DMS 273 treated with DMSO at 0.1 percent for 48 hours (cell line): ENCODE results near the gene CCNH.

Source experiments
- DNase-seq: peaks from one replicate; lab custom pipeline; 2025; lab: John Stamatoyannopoulos, UW

Gene CCNH

DNA sequence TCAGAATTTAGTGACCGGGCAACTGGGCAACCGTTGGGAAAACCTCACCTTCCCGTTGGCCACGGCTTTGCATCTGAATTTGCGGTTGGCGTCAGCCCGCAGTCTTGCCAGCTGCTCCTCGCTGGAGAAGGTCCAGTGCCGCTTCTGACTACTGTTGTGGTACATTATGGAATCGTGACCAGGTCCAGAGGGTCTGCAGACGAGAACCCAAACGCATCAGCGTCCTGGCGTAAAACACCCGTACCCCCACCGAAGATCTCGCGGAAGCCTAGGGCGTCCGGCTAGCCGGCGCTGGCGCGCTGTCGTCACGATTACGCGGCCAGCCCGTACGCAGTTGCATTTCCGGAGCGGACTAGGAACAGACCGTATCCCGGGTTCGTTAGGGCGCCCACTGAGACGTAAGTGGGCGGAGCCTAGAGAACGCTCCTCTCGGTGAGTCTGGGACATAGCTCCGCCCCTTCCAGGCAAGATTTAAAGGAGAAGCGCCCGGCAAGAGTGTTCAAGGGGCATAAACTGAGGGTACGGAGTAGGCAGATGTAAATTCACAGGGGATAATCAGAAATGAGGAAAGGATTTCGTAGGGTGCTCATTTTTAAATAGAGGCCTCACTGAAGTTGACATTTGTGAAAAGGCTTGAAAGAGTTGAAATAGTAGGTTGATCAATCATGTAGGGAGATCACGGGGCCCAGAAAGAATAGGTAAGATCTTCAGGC, at the start of gene CCNH:
CCNH (minus strand) TSS at position 301 of the 713 bp plus-strand sequence; CDS start at position 165, 136 bp downstream.
- peak; percentile 91 for DNase-seq

DNA sequence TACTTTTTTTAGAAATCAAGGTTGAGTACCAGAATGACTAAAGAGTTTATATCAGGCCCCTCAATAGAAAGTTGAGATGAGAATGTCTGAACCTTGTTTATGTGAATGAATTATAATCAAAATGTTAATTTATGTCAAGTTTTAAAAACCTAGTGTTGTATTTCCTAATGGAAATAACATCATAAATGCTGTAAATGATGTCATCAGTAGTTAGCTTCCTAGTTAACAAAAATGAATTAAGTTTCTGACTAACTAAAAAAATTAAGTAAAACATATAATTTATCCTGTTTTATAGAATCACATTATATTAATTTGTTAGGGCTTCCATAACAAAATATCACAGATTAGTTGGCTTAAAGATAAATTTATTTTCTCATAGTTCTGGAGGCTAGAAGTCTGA, 45.0 kb upstream of the CCNH start:
- no peak for DNase-seq

DNA sequence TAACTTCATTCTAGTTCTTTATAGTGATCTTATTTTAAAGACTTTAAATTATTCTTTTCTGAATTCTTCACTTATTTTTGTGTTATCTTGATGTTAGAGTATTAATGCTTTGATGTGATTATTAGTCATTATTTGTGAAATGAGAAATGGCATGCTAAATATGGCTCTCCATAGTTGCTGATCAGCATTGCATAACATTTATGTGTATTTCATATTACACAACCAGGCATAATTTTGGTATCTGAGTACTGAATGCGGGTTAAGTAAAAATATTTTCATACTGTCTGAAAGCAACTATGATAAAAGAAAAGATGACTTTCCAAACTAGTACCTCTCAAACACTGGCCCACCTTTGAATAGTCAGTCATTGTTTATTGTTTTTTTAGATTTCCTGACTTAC, 41.1 kb upstream of the CCNH start:
- no peak for DNase-seq

DNA sequence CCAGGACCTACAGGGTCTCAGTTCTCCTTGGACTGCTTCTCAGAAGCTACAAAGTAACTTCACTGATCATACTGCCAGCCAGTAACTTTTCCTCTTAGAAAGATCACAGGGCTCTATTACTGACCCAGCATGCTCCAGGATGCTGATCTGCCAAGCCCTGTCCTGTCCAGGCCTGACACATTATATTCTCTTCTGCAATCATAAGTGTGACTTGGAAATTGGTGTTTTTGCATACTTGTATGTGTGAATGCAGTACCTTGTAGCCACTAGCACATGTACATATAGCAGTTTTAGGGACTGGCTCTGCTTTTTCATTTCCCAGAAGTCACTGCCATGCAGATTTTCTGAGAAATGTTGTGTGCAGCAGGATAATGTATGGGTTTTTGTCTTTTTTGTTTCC, 40.1 kb upstream of the CCNH start:
- no peak for DNase-seq

DNA sequence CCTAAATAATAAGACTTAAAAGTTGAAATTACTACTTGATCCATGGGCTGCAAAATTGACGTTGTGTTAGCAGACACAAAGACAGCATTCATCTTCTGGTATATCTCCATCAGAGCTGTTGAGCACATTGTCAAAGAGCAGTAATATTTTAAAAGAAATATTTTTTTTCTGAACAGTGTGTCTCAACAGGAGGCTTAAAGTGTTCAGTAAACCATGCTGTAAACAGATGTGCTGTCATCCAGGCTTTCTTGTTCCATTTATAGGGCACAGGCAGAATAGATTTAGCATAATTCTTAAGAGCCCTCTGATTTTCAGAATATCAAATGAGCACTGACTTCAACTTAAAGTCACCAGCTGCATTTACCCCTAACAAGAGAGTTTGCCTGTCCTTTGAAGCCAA, 29.7 kb upstream of the CCNH start:
- DNase-seq, result no peak

DNA sequence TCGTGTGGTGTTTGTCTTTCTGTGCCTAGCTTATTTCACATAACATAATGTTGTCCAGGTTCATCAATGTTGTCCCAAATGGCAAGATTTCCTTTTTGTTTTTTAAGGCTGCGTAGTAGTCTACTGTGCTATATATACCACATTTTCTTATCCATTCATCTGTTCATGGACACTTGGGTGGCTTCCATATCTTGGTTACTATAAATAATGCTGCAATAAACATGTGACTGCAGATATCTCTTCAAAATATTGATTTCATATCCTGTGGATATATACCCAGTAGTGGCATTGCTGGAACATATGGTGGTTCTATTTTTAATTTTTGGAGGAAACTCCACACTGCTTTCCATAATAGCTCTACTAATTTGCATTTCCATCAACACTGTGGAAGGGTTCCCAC, 25.5 kb upstream of the CCNH start:
- DNase-seq, result no peak

DNA sequence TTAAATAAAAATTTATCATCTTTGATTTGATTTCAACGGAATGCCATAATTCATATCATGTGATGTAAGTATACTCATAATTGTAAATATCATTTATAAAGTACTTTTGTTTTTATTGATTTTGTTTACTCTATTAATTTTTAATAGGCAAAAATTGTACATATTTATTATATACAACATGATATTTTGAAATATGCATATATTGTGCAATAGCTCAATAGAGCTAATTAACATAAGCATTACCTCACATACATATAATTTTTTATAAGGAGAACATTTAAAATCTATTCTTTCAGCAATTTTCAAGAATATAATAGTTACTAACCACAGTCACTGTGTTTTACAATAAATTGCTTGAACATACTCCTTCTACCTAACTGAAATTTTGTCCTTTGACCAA, 25.0 kb upstream of the CCNH start:
- no peak for DNase-seq

DNA sequence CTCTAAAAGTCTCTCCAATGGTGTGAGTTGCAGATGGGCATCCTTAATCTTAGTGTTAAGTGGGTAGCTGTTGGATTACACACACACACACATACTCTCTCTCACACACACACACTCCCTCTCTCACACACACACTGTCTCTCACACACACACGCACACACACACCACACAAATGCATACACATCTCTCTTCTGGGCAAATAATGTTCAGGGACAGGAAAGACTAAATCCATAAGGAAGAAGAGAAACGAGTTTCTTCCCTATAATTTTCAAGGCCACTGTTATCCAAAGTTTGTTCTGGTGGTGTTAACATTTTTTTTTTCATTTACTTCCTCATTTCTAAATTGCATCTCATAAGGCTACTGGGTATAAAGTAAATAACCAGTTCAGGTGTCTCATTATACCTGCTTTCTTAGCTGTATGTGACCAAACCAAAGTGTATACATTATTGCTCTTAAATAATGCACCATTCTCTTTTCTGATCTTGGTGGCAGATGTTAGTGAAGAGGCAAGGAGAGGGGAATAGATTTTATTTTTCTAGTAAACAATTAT, 22.5 kb upstream of the CCNH start:
- no peak for DNase-seq

DNA sequence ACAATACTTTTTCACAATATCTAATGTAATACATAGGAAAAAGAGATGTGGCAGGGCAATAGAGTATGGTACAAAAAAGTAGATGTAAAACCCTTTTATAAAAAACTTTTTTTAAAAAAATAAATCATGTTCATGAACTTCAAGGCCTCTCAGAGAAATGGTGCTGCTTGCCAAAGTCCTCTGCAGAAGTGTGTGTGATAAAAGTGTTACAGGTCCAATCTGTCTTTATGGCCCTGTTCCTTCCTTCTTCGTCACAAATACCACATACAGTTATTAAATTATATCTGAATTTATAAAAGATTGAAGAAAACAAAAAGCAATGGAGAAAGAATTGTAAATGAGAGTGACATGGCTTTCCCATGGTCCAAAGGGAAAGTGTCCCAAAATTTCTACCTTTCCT, 21.7 kb upstream of the CCNH start:
- no peak for DNase-seq

DNA sequence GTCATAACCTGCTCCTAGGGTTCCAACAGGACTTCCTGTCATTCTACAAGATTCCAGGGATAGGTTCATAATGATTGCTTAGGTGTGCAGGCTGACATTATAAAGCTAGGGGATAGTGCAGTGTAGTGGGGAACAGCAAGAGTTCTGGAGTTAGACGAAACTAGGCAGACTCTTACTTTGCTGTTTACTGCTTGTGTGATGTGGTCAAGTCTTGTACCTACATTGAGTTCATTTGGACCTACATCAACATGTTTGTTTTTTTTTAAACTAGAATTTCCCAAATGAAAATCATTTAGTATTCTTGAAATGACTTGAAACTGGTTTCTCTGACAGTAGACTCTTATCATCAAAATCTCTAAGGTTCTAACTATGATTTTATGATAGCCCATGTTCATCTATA, 21.2 kb upstream of the CCNH start:
- no peak for DNase-seq

DNA sequence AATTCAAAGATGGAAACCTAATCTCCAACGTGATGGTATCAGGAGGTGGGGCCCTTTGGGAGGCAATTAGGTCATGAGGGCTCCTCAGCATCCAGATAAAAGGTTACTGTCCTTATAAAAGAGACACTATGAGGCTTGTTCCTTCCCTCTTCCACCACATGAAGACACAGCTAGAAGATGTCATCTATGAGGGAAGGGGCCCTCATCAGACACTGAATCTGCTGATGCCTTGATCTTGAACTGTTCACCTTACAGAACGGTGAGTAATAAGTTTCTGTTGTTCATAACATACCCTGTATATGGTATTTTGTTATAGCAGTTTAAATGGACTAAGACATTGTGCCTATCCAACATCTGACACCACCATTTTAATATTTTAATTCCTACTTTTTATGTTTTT, 19.7 kb upstream of the CCNH start:
- DNase-seq, result no peak

DNA sequence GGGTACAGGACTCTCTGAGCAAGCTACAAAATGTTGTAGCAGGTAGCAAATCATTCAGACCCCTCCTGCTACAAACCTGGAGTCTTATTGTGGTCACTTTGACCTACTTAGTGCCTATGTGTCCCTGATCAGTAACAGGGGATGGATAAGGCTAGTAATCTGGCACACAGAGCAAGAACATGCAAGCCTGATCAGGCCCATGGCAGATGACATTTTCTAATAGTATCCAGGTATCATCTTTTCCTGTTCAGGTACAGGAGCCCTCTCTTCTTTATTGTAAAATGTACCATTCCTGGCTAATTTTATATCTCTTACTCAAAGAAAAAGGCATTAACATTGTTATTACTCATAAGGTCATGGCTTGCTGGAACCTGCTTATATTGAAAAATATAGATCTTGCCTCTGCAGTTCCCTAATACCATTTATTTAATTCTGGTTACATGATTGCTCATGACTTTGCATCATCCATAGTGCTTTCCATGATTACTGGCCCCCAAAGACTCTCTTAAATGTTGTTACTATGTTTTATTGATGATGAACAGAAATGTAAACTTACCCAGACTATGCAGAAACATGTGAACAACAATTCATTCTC, 18.2 kb upstream of the CCNH start:
- no peak for DNase-seq

DNA sequence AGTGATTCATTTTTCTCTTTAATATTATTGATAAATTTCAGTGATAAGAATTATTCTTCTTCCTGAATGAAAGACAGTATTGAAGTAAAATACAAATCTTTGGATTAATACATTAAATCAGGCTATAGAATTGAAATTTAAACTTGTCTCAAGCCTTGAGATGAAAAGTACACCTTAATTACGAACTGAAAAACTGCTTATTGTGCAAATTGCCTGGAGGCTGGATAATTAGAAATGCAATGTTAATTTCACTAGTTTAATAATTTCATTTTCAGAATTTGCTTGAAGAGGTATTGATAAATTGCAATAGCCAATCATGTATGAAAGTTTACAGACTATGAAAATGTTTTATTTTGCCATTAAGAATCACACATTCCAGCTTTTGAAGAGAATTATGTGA, 11.0 kb upstream of the CCNH start:
- DNase-seq, result no peak

DNA sequence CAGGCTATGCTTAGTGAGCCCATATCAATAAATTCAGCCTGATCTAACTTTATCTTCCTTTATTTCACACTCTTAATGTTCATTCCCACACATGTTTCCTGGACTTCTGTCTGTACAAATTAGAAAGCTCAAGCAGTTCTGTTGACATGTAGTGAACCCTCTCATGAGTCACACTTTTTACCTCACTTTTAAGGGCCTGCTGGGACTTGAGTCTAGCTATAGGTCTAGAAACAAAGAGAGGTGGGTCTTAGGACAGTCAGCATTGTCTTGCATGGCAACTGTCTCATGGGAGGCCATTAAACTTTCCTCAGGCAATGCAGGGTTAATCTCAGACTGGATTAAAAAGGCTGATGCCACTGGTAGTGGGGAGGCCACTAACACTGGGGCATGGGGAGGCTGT, 8.6 kb upstream of the CCNH start:
- DNase-seq, result no peak

DNA sequence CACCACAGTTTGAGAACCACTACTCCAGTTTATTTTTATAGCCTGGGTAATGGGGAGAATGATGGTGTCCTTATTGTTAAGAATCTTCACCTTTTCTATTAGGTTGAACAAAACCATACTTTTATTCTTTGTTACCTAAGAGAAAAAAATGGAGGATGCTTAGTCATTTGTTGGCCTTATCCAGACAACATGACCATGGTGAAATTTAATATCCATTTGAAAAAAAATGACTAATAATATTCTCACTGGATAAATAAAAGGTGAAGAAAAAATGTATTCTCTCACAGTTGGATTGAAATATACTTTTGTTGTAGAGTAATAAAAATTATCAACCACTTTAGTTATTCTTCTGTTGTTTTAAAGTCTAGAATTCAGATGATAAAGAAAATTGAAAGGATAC, 5.8 kb upstream of the CCNH start:
- no peak for DNase-seq

DNA sequence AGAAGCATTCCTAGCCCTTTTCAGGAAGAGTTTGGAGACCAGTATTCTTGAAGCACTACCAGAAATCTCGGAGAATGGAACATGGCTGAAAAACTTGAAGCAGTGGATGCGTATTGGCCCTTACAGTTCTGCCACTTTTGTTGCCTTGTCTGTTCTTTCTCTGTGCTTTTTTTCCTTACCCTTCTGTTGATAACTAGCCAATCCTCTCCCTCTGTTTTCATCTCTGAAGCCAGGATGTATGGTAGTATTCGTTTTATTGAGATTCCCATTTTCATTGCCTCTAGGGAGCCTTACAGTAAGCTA, 564 bp upstream of the CCNH start:
- peak; percentile 28 for DNase-seq

DNA sequence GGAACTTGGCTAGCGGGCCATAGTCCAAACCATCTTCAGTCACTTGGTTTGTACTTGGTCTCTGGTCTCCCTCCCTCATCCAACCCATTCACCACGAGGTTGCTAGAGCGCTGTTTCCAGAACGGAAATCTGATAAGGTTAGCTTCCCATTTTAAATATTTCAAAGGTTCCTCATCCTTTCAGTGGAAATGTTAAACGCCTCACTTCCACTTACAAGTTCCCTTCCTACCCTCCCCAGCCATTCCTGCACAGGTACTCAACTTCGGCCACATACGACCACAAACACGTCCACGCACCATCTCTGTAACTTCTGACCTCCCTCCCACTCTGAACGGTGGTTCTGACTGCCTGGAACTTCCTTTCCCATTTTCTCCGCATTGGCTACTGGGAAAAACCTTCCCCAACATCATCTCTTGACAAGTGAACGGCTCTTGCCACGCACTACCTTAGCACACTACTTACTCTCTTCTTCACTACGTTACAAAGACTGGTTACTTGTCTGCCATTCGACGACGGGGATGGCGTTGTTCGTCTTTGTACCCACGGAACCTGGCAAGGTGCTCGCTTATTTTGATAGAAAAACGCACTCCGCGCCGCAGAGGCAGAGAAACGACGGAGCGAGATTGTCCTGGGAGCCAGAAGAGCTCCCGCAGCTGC, 629 bp downstream of the CCNH start:
- no peak for DNase-seq

DNA sequence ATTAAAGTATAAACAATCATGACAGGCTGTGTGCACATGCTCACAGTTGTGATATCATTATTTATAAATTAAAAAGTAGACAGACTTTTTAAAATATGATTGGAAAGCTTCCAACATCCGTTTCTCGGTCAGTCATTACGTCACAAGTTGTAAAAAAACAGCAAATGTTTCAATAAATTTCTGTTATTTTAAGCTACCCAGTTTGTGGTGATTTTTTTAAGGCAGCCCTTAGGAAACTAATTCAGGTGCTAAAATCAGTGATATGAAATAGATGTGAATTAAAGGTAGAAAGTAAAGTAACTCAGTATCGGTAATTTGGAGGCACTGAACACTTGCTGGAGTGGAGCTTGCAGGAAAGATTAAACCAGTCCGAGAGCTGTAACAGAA, 1.2 kb downstream of the CCNH start:
- no peak for DNase-seq

DNA sequence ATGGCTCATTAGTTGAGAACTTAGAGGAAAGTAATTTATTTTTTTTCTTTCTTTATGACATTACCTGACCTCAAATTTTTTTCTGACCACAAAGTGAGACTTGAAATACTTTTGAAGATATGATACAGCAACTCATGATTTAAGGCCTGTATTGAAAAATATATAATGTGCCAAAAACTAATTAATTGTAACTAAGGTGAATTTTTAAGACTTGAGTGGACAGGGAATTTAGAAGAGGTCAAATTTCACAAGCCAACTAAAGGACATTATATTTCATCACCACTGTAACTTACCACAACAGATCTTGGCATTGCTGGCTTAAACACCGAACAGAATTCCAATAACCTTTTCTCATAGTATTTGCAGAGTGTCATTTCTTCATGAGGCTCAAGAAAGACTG, 1.8 kb downstream of the CCNH start:
- DNase-seq, result no peak

DNA sequence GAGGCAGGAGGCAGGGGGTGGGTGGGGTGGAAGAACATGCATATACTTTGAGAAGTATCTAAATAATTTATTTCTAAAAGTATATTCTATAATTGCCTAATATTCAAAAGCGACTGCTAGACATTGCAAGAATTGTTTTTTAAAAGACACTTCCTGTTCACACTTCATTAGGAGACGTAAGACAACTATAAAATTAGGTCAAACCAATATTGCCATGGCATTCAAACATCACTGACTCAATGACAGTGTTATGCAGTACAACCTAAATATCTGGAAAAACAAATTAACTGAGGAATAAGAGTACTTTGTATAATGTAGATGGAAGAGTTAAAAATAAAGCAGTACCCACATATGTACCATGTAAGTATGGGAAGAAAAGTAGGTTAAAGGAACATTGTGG, 4.5 kb downstream of the CCNH start:
- DNase-seq, result no peak

DNA sequence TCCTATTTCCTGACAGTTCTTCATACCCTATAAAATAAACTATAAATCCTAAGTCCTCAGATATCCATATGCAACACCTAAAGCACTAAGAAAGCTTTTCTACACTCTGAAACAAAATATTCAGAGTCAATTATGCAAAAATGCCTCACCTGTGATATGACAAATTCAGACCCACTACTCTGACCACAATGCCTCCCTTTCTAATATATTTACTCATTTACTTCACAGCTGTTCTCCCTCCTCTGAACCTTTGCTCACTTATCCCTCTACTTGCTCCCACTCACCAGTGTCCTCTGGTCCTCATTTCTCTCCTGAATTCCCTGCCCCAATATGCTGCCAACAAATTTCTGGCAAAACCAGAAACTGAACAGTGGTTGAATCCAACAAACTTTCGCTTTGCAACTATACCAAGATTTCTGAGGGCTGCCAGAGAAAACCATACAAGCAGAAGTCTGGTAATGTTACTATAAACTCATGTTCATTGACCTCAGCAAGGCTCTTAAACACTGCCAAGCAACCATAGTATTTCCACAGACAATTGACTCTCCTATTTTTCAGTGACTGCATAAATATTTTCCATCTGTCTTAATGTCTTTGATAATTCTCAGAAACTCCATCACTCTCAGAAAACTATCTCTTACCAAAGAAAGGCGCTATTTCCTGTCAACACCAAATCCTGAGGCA, 7.1 kb downstream of the CCNH start:
- no peak for DNase-seq

DNA sequence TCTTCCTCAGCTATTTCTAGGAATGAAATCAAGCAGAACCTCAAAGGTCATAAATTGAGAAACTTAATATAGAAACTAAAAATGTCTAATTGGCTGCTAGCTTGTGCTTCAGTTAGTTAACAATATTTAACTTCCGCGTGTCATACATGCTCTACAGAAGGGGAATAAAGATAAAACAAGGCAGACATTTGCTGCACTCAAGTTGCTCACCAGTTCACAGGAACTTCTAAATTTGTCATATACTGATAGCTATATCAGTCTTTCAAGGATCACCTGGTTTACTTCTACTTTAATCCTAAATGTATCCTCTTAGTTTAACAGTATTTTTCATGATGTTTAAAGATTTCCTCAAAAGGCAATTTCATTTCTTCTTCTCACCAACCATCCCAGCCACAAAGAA, 8.4 kb downstream of the CCNH start:
- DNase-seq, result no peak

DNA sequence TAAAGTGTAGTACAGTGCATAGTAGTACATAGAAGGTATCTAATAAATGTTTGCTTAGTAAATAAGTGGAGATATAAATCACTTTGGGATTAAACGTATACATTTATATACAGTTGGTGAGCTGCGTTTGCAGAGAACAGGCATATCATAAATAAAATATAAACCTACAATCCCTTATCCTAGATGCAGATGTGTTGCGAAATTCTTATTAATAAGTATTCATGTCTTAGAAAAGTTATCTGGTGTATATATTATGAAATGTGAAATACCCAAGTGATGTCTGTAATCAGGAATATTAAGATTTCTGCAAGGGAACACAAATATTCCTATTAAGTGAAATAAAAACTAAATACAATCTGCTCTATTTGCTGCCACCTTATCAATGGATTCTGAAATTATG, 8.8 kb downstream of the CCNH start:
- DNase-seq, result no peak
